ENCODE measurements around the gene TMEM163.
"Not testable (repeated sequence)": the region's sequence is repeated elsewhere in the genome, so short reads cannot be mapped to it uniquely, and the experiment has no call there.

The TMEM163 gene

DNA sequence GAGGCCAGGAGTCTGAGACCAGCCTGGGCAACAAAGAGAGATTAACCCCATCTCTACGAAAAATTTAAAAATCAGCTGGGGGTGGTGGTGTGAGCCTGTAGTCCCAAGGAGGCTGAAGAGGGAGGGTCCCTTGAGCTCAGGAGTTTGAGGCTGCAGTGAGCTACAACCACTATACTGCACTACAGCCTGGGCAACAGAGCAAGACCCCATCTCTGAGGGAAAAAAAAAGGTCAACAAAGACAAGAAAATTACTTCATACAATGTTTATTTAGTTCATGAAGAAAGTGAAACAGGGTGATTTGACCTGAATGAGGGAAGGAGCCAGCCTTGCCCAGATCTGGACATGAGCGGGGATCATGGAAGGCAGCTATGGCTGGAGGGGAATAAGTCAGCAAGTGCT, 59.1 kb downstream of the TMEM163 start:
- H3K4me3 ChIP-seq (ENCODE audit: low read depth, low read length) = no peak overlapping the region
- TF ChIP-seq, protein P1, sequence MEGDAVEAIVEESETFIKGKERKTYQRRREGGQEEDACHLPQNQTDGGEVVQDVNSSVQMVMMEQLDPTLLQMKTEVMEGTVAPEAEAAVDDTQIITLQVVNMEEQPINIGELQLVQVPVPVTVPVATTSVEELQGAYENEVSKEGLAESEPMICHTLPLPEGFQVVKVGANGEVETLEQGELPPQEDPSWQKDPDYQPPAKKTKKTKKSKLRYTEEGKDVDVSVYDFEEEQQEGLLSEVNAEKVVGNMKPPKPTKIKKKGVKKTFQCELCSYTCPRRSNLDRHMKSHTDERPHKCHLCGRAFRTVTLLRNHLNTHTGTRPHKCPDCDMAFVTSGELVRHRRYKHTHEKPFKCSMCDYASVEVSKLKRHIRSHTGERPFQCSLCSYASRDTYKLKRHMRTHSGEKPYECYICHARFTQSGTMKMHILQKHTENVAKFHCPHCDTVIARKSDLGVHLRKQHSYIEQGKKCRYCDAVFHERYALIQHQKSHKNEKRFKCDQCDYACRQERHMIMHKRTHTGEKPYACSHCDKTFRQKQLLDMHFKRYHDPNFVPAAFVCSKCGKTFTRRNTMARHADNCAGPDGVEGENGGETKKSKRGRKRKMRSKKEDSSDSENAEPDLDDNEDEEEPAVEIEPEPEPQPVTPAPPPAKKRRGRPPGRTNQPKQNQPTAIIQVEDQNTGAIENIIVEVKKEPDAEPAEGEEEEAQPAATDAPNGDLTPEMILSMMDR (conservative IDR thresholded peaks at IDR 0.05; ENCODE audit: low read depth, low read length) = no peak
- DNase-seq (ENCODE audit: low read depth) = no peak

DNA sequence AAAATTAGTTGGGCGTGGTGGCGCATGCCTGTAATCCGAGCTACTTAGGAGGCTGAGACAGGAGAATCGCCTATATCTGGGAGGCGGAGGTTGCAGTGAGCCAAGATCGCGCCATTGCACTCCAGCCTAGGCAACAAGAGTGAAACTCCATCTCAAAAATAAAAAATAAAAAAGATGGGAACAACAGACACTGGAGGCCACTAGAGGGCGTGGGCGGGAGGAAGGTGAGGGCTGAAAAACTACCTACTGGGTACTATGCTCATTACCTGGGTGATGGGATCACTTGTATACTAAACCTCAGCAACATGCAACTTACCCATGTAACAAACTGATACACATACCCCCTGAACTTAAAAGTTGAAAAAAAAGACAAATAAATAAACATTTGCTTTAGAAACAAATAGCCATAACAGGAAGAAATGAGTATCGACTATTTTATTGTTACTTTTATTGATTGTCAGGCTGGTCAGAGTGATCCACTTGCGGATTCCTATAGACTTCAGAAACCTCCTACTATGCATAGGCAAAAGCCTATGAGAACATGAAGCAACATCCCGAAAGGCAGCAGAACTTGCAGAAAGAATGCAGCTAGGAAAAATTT, 61.0 kb downstream of the TMEM163 start:
- TF ChIP-seq, protein P1 (conservative IDR thresholded peaks at IDR 0.05; ENCODE audit: low read depth, low read length) = peak; percentile 44
- DNase-seq (ENCODE audit: low read depth) = no peak
- H3K4me3 ChIP-seq (ENCODE audit: low read depth, low read length) = no peak overlapping the region

DNA sequence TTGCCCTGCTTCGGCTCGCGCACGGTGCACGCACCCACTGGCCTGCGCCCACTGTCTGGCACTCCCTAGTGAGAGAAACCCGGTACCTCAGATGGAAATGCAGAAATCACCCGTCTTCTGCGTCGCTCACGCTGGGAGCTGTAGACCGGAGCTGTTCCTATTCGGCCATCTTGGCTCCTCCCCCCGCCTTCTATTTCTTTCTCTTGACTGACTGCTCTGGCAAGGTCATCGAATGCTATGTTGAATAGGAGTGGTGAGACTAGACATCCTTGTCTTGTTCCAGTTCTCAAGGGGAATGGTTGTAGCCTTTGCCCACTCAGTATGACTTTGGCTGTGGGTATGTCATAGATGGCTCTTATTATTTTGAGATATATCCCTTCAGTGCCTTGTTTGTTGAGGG, 62.4 kb downstream of the TMEM163 start:
- not testable (repeated sequence) for H3K4me3 ChIP-seq (ENCODE audit: low read depth, low read length); DNase-seq (ENCODE audit: low read depth)

DNA sequence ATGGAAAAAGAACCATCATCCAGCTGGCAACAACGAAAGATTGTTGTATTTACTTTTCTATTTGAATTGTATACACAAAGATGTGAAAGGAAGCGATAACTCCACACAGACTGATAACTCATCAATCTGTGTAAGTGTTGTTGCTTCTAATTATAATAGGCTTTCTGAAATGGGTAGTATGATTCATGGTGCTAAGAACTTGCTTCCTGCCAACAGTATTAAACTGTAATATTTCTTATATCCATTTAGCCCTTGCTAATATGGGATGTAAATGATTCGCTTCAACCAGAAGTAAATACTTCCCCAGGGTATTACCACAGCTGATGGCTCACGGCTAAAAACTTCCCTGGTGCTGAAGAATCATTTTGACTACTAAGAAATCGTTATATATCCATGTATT, 70.2 kb downstream of the TMEM163 start:
- no peak for DNase-seq (ENCODE audit: low read depth)
- TF ChIP-seq, protein P1 (conservative IDR thresholded peaks at IDR 0.05; ENCODE audit: low read depth, low read length) = no peak
- H3K4me3 ChIP-seq (ENCODE audit: low read depth, low read length) = no peak overlapping the region

DNA sequence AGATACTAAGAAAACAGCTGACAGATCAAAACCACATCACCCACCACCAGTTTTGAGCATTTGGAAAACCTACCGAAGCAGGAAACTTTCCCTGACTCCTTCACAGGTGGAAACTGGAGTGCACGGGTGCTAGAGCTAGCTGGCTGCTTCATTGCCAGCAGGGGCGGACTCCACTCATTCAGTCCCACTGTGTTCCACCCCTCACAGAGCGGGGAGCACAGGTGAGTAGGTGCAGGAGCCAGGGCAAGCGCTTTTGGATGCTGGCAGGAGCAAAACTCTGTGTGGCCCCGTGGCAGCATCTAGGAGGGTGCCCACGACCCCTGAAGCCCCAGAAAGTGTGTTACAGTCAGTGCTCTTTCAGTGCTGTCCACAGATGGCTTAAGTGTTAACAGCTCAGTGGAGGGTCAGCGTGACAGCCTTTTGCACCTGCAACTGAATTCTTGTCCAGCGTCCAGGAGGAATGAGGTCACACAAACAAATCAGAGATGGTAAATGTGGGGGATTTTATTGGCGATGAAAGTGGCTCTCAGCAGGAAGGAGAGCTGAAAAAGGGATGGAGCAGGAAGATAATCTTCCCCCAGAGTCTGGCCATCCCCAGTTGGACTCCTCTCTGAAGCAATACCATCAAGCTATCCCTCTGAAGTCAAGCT, 71.1 kb downstream of the TMEM163 start:
- no peak overlapping the region for H3K4me3 ChIP-seq (ENCODE audit: low read depth, low read length)
- TF ChIP-seq, protein P1 (conservative IDR thresholded peaks at IDR 0.05; ENCODE audit: low read depth, low read length) = no peak
- no peak for DNase-seq (ENCODE audit: low read depth)

DNA sequence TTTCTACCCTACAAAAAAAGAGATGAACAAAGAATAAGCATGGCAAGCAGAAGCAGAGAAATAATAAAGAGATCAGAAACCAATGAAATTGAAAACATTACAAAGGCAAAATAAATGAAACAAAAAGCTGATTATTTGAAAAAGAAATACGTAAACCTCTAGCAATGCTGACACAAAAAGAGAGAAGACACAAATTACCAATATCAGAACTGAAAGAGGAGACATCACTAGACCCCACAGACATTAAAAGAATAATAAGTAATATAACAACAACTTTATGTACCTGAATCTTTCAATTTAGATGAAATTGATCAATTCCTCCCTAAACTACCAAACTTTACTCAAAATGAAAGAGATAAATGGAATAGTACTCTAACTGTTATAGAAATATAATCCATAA, 75.9 kb downstream of the TMEM163 start:
- TF ChIP-seq, protein P1 (conservative IDR thresholded peaks at IDR 0.05; ENCODE audit: low read depth, low read length) = no peak
- no peak overlapping the region for H3K4me3 ChIP-seq (ENCODE audit: low read depth, low read length)

DNA sequence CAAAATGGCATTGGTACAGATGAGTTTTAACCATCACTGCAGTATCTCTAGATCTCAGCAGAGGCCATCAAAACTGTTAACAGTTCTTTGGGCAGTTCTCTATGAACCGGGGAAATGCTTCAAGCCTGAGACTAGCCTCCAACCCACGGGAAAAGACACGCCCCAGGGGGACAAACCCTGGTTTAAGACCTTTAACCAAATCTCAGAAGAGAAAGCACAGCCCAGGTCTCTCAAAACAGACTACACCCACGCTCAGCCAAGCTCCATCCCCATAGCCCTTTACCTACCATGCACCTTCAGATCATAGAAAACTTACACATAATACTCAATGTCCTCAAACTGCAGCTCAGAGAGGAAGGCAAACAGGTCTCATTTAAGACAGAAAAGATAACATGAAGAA, 78.3 kb downstream of the TMEM163 start:
- TF ChIP-seq, protein P1 (conservative IDR thresholded peaks at IDR 0.05; ENCODE audit: low read depth, low read length) = no peak
- no peak overlapping the region for H3K4me3 ChIP-seq (ENCODE audit: low read depth, low read length)
- no peak for DNase-seq (ENCODE audit: low read depth)

More for the DNA sequence above, 75.9 kb downstream of the TMEM163 start:
- no peak for DNase-seq (ENCODE audit: low read depth)
